ENCODE data around the gene ARHGEF3.

Gene ARHGEF3

DNA sequence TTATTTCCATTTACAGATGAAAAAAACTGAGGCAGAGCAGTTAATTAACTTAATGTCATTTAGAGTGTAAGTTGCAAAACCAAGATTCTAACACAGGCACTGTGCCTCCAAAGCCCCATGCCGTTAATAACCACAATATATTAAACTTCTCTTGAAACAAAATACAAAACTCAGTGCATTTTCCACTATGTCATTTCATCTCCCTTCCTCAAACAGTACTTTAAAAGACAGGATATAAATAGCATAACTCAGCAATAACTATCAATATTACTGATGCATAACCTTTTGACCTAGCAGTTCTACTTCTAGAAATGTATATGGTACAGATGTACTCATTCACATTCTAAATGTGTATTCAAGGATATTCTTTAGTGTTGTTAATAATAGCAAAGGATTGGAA, 113.6 kb downstream of the ARHGEF3 start:
- Mint-ChIP-seq H3K4me3 (no peak overlapping the region), H3K9me3 (peaks cover 7% of the 10 kb centered on the region), H3K4me1 (peaks cover 17% of the 10 kb centered on the region), H3K27ac (no peak overlapping the region), H3K27me3 (no peaks in the 10 kb centered on the region), H3K36me3 (ENCODE audit: low read depth) (peaks cover 12% of the 10 kb centered on the region)
- ATAC-seq (no peak), DNase-seq (no peak)

DNA sequence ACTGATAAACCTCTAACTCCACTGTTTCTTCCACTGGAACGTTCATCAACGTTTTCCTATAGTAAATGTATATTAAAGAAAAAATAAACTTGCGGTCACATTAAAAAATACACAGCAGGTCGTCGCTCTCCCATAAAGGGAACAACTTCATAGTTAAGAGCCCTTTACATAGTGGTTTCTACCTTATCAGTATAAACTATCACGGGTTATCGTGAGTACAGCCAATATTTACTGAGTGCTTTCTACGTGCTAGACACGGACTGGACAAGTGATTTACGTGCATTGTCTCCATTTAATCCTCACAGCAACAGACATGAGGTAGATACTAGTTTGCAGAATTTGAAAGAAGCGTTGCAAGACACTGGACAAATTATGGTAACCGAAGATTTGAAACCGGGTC, 117.7 kb downstream of the ARHGEF3 start:
- Mint-ChIP-seq H3K27me3 (no peaks in the 10 kb centered on the region), H3K36me3 (ENCODE audit: low read depth) (peaks cover 39% of the 10 kb centered on the region), H3K9me3 (peaks cover 11% of the 10 kb centered on the region), H3K4me3 (peak overlapping the region; percentile 51), H3K27ac (peak overlapping the region; percentile 64), H3K4me1 (peaks cover 37% of the 10 kb centered on the region)
- ATAC-seq (no peak), DNase-seq (no peak)

DNA sequence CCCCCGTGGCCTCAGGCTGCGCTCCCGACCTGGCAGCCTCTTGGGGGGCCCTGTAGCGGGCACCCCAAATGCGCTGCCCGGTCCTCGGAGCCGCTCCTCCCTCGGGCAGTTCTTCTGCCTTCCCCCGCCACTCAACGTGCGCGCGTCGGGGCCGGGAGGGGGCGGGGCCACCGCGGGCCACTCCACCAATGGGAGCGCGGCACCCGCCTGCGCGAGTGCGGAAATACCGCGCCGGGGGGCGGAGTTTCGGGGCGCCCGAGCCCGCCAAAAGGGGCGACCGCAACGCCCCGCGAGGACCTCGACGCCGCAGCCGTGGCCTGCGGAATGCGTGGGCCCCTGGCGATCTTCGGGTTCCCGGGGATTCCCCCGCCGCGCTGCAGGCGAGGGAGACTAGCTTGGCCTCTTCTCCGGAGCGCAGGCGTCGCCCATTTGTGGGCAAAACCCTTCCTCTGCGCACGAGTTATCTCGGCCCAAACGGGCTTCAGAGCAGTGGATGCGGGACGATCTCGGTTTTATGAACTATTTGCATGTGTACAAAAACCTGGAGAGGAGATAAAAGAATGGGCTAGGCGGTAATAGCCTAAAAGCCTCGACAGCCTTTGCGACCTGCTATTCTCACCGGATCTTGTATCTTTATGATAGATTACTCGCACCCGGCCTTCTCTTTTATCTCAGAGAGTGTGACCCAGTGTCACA, 118.5 kb downstream of the ARHGEF3 start, which contains the start of gene TASOR:
TSS of gene TASOR (minus strand) at position 144 of the 696 bp plus-strand sequence. CDS start 259 bp downstream, outside the sequence.
- peak within 1 kb of the TSS; percentile 95 for H3K4me3 Mint-ChIP-seq
- H3K9me3 Mint-ChIP-seq, result peaks cover 11% of the 10 kb centered on the region
- ATAC-seq, result peak; percentile 78
- no peaks in the 10 kb centered on the region for H3K27me3 Mint-ChIP-seq
- H3K27ac Mint-ChIP-seq, result peak within 1 kb of the TSS; percentile 91
- peaks cover 40% of the 10 kb centered on the region for H3K4me1 Mint-ChIP-seq
- H3K36me3 Mint-ChIP-seq (ENCODE audit: low read depth), result peaks cover 44% of the 10 kb centered on the region
- peak; percentile 90 for DNase-seq

DNA sequence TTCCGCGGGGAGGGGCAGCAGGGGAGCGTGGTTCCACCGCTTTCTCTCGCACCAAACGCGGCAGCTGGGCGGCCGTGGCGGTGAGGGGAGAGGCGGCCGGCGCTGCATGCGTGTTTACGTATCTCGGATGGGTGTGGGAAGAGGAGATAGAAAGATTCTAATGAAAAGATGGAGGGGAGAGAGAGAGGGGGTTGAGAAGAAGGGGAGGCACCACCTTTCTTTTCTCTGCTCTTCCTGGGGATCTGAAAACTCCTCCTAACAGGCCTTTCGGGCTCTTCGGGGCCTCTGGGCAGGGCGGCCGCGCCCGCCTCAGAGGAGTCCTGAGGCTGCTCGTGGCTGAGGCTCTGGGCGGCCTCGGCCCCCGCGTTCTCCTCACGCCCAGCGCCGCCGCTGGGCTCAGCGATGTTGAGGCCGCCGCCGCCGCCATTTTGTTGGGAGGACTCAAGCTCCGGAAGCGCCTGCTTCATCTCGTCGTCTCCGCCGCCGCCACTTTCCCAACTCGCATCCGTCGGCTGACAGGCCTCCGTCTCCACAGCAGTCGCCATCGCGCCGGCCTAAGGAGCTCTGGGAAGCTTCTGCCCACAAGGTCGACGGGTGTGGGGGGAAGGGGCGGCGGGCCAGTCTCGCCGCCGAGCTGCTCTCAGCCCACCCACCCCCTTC, 119.2 kb downstream of the ARHGEF3 start:
- peaks cover 46% of the 10 kb centered on the region for H3K36me3 Mint-ChIP-seq (ENCODE audit: low read depth)
- H3K4me3 Mint-ChIP-seq, result peak overlapping the region; percentile 95
- H3K9me3 Mint-ChIP-seq, result peaks cover 11% of the 10 kb centered on the region
- ATAC-seq (peak; percentile 81), DNase-seq (peak; percentile 79)
- H3K27me3 Mint-ChIP-seq, result no peaks in the 10 kb centered on the region
- peaks cover 40% of the 10 kb centered on the region for H3K4me1 Mint-ChIP-seq
- H3K27ac Mint-ChIP-seq, result peak overlapping the region; percentile 91

DNA sequence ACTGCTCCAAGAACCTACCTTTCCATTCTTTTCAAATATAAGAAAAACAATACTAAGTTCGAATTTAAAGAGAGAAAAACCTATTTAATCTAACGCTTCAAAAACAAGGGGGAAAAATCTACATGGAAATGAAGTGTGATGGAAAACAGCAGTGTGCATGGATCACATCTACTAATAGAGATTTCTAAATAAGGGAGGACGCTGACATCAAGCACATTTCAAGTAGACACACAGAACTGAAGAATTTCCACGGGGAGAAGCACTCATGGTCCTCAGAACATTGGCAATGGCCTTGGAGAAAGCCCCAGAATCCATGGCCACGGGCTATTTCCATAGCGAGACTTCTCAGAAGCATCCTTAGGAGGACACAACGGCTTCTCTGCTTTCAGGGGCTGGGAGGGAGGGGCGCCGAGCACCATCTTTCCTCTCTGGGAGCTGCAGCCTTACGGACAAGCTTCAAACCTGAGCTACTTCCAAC, 119.7 kb downstream of the ARHGEF3 start:
- Mint-ChIP-seq H3K4me3 (peak overlapping the region; percentile 95), H3K36me3 (ENCODE audit: low read depth) (peaks cover 51% of the 10 kb centered on the region), H3K4me1 (peaks cover 46% of the 10 kb centered on the region), H3K27me3 (no peaks in the 10 kb centered on the region), H3K27ac (peak overlapping the region; percentile 91), H3K9me3 (peaks cover 11% of the 10 kb centered on the region)
- DNase-seq (no peak), ATAC-seq (no peak)

DNA sequence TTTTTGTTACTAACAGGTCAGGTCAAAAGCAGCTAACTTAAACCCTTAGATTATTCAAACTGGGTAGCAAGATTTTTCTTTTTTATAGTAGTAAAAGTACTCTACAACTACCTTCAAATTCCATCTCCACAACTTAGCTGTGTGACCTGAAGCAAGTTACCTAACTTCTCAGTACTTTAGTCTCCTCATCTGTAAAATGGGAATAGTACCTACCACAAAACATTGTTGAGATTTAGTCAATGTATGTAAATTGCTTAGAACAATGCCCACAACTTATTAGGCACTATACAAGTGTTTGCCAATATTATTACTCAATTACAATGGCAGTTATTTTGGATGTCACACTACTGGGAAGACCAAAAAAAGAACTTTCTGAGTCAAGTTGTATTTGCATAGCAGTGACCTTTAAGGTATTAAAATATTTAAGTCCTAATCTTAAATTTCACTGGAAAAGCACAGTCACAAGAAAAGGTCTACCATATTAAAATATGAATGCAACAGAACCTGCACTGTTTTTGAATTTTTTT, 121.6 kb downstream of the ARHGEF3 start:
- Mint-ChIP-seq H3K9me3 (peaks cover 15% of the 10 kb centered on the region), H3K27ac (no peak overlapping the region), H3K4me3 (peak overlapping the region; percentile 95), H3K27me3 (no peaks in the 10 kb centered on the region), H3K4me1 (peaks cover 50% of the 10 kb centered on the region), H3K36me3 (ENCODE audit: low read depth) (peaks cover 66% of the 10 kb centered on the region)
- ATAC-seq (no peak), DNase-seq (no peak)
